IMR-90 (cell line): ENCODE measurements around the gene STIM1. TPM values are rescaled to one million over a fixed set of nuclear protein-coding genes. Genes with fewer than 3 reads are reported as not detected.

ENCODE experiments used
- ATAC-seq: fragments of 200-7000 bp; cut with Tn5 transposase; 2 replicates; pipeline ENCODE4 v1.9.1; 2020; ENCODE audit warnings: low read depth, mild to moderate bottlenecking, moderate library complexity
- BruUV-seq: library from RNA; stranded (reverse); fragments of 400-500 nt; replicated peaks from 2 replicates; lab custom pipeline; 2021; lab: Mats Ljungman, UMichigan
- CTCF ChIA-PET: fragments of 300-600 bp; formaldehyde crosslinking; extraction: SDS; loops from one replicate; lab custom pipeline; 2021; ENCODE audit warnings: antibody characterized with exemption; lab: Yijun Ruan, JAX
- POLR2A ChIA-PET: fragments of 300-600 bp; sonication (Branson Sonifier 250); formaldehyde crosslinking; loops from one replicate; lab custom pipeline; 2022; ENCODE audit warnings: antibody characterized with exemption; ENCODE audit not compliant: unreplicated experiment; lab: Charles Lee
- DNase-seq: peaks from one replicate; pipeline ENCODE4 v3.0.0; 2013
- H2AFZ ChIP-seq: replicated peaks from 2 replicates; pipeline ENCODE3; 2013; ENCODE audit warnings: low read length, mild to moderate bottlenecking; ENCODE audit not compliant: poor library complexity
- H2AK5ac ChIP-seq: 2 replicates; pipeline ENCODE4 v1.6.1; 2013; ENCODE audit warnings: low read depth, low read length, inconsistent platforms
- H2AK9ac ChIP-seq: replicated peaks from 2 replicates; pipeline ENCODE3; 2013; ENCODE audit warnings: mild to moderate bottlenecking, low read depth, low read length, moderate library complexity; ENCODE audit not compliant: poor library complexity
- H2BK120ac ChIP-seq: 2 replicates; pipeline ENCODE4 v1.6.1; 2013; ENCODE audit warnings: low read depth, low read length, inconsistent platforms
- H2BK15ac ChIP-seq: 3 replicates; pipeline ENCODE4 v1.6.1; 2013; ENCODE audit warnings: low read depth, low read length, inconsistent platforms
- H2BK20ac ChIP-seq: 2 replicates; pipeline ENCODE4 v1.6.1; 2013; ENCODE audit warnings: low read depth, mild to moderate bottlenecking, inconsistent platforms, low read length, moderate library complexity
- H2BK5ac ChIP-seq: 2 replicates; pipeline ENCODE4 v1.6.1; 2013; ENCODE audit warnings: mild to moderate bottlenecking, low read depth, low read length, inconsistent platforms; ENCODE audit not compliant: poor library complexity, severe bottlenecking
- H3K14ac ChIP-seq: replicated peaks from 2 replicates; pipeline ENCODE4 v1.6.1; 2013; ENCODE audit warnings: low read depth, low read length, inconsistent platforms
- H3K18ac ChIP-seq: 2 replicates; pipeline ENCODE4 v1.6.1; 2013; ENCODE audit warnings: low read depth, low read length, control low read depth
- H3K23ac ChIP-seq: 2 replicates; pipeline ENCODE4 v1.6.1; 2013; ENCODE audit warnings: low read depth, low read length, inconsistent platforms
- H3K27ac ChIP-seq: 2 replicates; pipeline ENCODE4 v1.5.1; 2013; ENCODE audit warnings: mild to moderate bottlenecking, control low read depth, low read length; ENCODE audit not compliant: insufficient read depth
- H3K27me3 ChIP-seq: 2 replicates; pipeline ENCODE4 v1.6.1; 2013; ENCODE audit warnings: low read length; ENCODE audit not compliant: control insufficient read depth, insufficient read depth
- H3K36me3 ChIP-seq: 2 replicates; pipeline ENCODE4 v1.6.1; 2013; ENCODE audit warnings: low read length, mixed read lengths; ENCODE audit not compliant: control insufficient read depth, insufficient read depth
- H3K4ac ChIP-seq: 2 replicates; pipeline ENCODE4 v1.6.1; 2013; ENCODE audit warnings: low read depth, low read length, inconsistent platforms
- H3K4me1 ChIP-seq: 2 replicates; pipeline ENCODE4 v1.6.1; 2013; ENCODE audit warnings: low read length, mixed read lengths; ENCODE audit not compliant: control insufficient read depth, insufficient read depth
- H3K4me2 ChIP-seq: 2 replicates; pipeline ENCODE4 v1.6.1; 2013; ENCODE audit warnings: low read depth, mild to moderate bottlenecking, control low read depth, low read length, moderate library complexity
- H3K4me3 ChIP-seq: 2 replicates; pipeline ENCODE4 v1.5.1; 2013; ENCODE audit warnings: low read depth, mild to moderate bottlenecking, control low read depth, low read length, moderate library complexity; ENCODE audit not compliant: insufficient read depth
- H3K56ac ChIP-seq: 2 replicates; pipeline ENCODE4 v1.6.1; 2013; ENCODE audit warnings: low read length, inconsistent platforms; ENCODE audit not compliant: insufficient read depth; ENCODE audit errors: extremely low read depth
- H3K79me1 ChIP-seq, 2 experiments: 2 replicates each; pipeline ENCODE4 v1.6.1; 2013; ENCODE audit warnings: low read length in 2 of 2, inconsistent platforms in 1 of 2, low read depth in 1 of 2
- H3K9ac ChIP-seq: 2 replicates; pipeline ENCODE4 v1.6.1; 2013; ENCODE audit warnings: low read depth, low read length, control low read depth
- H3K9me1 ChIP-seq: 2 replicates; pipeline ENCODE4 v1.6.1; 2013; ENCODE audit warnings: low read length, inconsistent platforms; ENCODE audit not compliant: insufficient read depth
- H3K9me3 ChIP-seq: 2 replicates; pipeline ENCODE4 v1.6.1; 2013; ENCODE audit warnings: low read length; ENCODE audit not compliant: control insufficient read depth, insufficient read depth
- H4K20me1 ChIP-seq: 2 replicates; pipeline ENCODE4 v1.6.1; 2013; ENCODE audit warnings: low read length, inconsistent platforms; ENCODE audit not compliant: insufficient read depth
- H4K5ac ChIP-seq: 2 replicates; pipeline ENCODE4 v1.6.1; 2013; ENCODE audit warnings: mild to moderate bottlenecking, low read depth, low read length, control low read depth
- H4K8ac ChIP-seq, 2 experiments: 2 replicates each; pipeline ENCODE4 v1.6.1; 2013; ENCODE audit warnings: low read depth in 2 of 2, low read length in 2 of 2, control low read depth in 1 of 2, inconsistent platforms in 1 of 2
- H4K91ac ChIP-seq: 2 replicates; pipeline ENCODE4 v1.6.1; 2013; ENCODE audit warnings: low read depth, low read length, inconsistent platforms; ENCODE audit not compliant: insufficient read depth
- WGBS, 2 experiments: methylation state at CpG; one replicate each; pipeline versions ENCODE4 v1.1.5 to v1.1.7; 2013; ENCODE audit warnings: missing lambda C conversion rate in 2 of 2; ENCODE audit not compliant: insufficient read length in 1 of 2; ENCODE audit errors: extremely low coverage in 2 of 2; 5-methylcytosine and 5-hydroxymethylcytosine counted together
- dilution Hi-C: fragments of 300-500 bp; cut with HindIII; formaldehyde crosslinking; loops from one replicate; pipeline ENCODE4 v1.14.3; 2018; ENCODE audit warnings: low sequenced_read_pairs; ENCODE audit not compliant: unreplicated experiment
- in situ Hi-C: fragments of 300-500 bp; cut with MboI; formaldehyde crosslinking; loops from 3 replicates; pipeline ENCODE4 v1.14.3; 2019; ENCODE audit warnings: low sequenced_read_pairs, inconsistent platforms, mixed read lengths
- intact Hi-C: fragments of 100-400 bp; cut with micrococcal nuclease; formaldehyde crosslinking; loops from 2 replicates; pipeline ENCODE4 v1.10.0; 2022
- polyA plus RNA-seq, 3 experiments: library from polyadenylated mRNA; depleted of rRNA; stranded (reverse); fragments of >200 nt; gene quantifications; 2 replicates each; pipeline ENCODE4 v1.2.3, GENCODE V29; 2012; ENCODE audit warnings: low replicate concordance in 1 of 3
- total RNA-seq: library from RNA; depleted of rRNA; stranded (reverse); fragments of >200 nt; gene quantifications from 2 replicates; pipeline ENCODE4 v1.2.3, GENCODE V29; 2012
- TF ChIP-seq, protein P1 (sequence below): fragments of 150-350 bp; IDR thresholded peaks from 2 replicates; pipeline ENCODE4 v1.6.1; 2017; ENCODE audit warnings: mild to moderate bottlenecking, antibody characterized with exemption, low read length, low read depth

Gene STIM1
- total and polyA plus RNA-seq, 2 of the 4 experiments (the other 2 are of a cell fraction): 17.9 to 23.0 TPM

DNA sequence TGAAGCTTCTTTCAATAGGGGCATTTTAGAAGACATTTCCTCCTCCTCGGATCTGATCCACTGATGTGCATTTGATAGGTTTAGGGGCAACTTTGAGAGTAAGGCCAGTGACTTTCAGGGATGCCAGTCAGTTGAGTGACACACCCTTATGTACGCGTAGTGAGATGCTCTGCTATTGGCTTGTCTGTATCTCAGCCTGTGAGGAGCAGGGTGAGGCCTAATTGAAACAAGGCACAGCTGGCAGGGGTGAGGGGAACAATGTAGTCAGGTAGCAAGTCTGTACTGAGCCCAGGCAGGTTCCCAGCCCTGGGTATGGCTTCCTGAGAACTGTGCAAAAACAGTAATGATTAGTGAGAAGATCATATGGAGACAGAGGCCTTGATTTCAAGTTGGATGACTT is 61.5 kb downstream of the STIM1 start:
- intact Hi-C loops (no loop called here), in situ Hi-C loops (no loop called here), dilution Hi-C loops (no loop called here)
- Histone ChIP-seq H3K9ac (no peak overlapping the region), H3K4me1 (peaks cover 4% of the 10 kb centered on the region), H2BK120ac (no peak overlapping the region), H3K18ac (no peak overlapping the region), H3K36me3 (no peaks in the 10 kb centered on the region), H3K14ac (no peak overlapping the region), H3K4me2 (no peak overlapping the region), H2AK9ac (no peak overlapping the region), H3K27ac (no peak overlapping the region), H2AK5ac (no peak overlapping the region; the same call in 1 of the 2 replicates), H4K20me1 (no peaks in the 10 kb centered on the region), H4K8ac (no peak overlapping the region), H3K4ac (no peak overlapping the region), H4K5ac (no peak overlapping the region), H3K56ac (no peak overlapping the region), H3K79me1 (peaks cover 14 to 16% of the 10 kb centered on the region in 2 experiments), H3K9me3 (no peaks in the 10 kb centered on the region), H3K23ac (no peak overlapping the region), H3K27me3 (no peaks in the 10 kb centered on the region), H3K9me1 (no peaks in the 10 kb centered on the region; the same call in 1 of the 2 replicates), H2BK15ac (no peak overlapping the region), H2AFZ (no peak overlapping the region), H2BK5ac (no peak overlapping the region), H4K91ac (no peak overlapping the region), H2BK20ac (no peak overlapping the region), H3K4me3 (no peak overlapping the region)
- ChIA-PET POLR2A (no interaction called here), CTCF (no interaction called here)
- TF ChIP-seq, protein P1, sequence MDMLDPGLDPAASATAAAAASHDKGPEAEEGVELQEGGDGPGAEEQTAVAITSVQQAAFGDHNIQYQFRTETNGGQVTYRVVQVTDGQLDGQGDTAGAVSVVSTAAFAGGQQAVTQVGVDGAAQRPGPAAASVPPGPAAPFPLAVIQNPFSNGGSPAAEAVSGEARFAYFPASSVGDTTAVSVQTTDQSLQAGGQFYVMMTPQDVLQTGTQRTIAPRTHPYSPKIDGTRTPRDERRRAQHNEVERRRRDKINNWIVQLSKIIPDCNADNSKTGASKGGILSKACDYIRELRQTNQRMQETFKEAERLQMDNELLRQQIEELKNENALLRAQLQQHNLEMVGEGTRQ: no peak
- BruUV-seq: no TSS peak
- no CpG with 5 or more reads among the region's 3 CpGs for WGBS, 2 experiments
- DNase-seq (no peak), ATAC-seq (no peak)
